ENCODE results near the gene C2orf78. TPM values are rescaled to one million over a fixed set of nuclear protein-coding genes. Genes with fewer than 3 reads are reported as not detected.
A peak's percentile ranks its signal among the peaks of the same experiment; 100 is the strongest.

Gene C2orf78
- total RNA-seq, 2 experiments from 2014 or later: not detected

DNA sequence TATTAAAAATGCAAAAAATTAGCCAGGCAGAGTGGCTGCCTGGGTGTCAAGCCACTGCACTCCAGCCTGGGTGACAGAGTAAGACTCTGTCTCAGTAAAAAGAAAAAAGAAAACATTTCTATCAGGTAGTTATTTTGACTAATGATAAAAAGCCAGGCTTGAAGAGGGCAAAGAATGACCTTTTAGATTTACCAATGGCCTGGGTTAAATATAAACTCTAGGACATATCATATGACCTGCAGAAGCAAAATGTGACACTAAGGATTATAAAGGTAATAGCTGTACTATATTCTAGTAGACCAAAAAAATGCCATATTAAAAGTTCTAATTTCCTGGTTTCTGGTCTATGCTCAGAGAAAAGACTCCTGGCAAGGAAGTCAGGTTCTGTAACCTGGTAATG, 28.7 kb downstream of the C2orf78 start:
- no peaks in the 10 kb centered on the region for H3K79me2 ChIP-seq (ENCODE audit: insufficient read depth, low read depth, low read length)
- no peaks in the 10 kb centered on the region for H3K9me2 ChIP-seq (ENCODE audit: insufficient read depth, low read length)
- H3K9me3 ChIP-seq (ENCODE audit: low read length): no peaks in the 10 kb centered on the region
- intact Hi-C loops (cut with micrococcal nuclease; ENCODE audit: unreplicated experiment): no loop called here
- H3K4me1 ChIP-seq (ENCODE audit: insufficient read depth, low read length, poor library complexity, severe bottlenecking): no peaks in the 10 kb centered on the region
- H3K27ac ChIP-seq (ENCODE audit: low read depth, low read length, poor library complexity, severe bottlenecking): no peak overlapping the region
- no TSS peak for BruUV-seq (replicated peaks)
- TF ChIP-seq EZH2phosphoT487 (IDR thresholded peaks at IDR 0.05; ENCODE audit: borderline replicate concordance, low read depth, low read length) (no peak), CTCF (conservative IDR thresholded peaks at IDR 0.05; ENCODE audit: low read length) (no peak)
- H3K4me2 ChIP-seq (ENCODE audit: low read length): no peak overlapping the region
- no peak overlapping the region for H3K4me3 ChIP-seq (ENCODE audit: low read depth, low read length, poor library complexity, severe bottlenecking)
- ChIA-PET POLR2A (interaction anchor here (0.7 to 1.3 kb wide), 3 partner anchors 14 to 58 kb away, joined by 3 to 5 read pairs (median 5); partner anchors contain the start of gene STAMBP), CTCF (ENCODE audit: unreplicated experiment) (no interaction called here)
- H4K20me1 ChIP-seq (ENCODE audit: insufficient read depth, low read length): no peaks in the 10 kb centered on the region
- no peak overlapping the region for H2AFZ ChIP-seq (ENCODE audit: low read length)
- H3K36me3 ChIP-seq (ENCODE audit: insufficient read depth, low read length): no peaks in the 10 kb centered on the region
- DNase-seq (ENCODE audit: low spot score): no peak

DNA sequence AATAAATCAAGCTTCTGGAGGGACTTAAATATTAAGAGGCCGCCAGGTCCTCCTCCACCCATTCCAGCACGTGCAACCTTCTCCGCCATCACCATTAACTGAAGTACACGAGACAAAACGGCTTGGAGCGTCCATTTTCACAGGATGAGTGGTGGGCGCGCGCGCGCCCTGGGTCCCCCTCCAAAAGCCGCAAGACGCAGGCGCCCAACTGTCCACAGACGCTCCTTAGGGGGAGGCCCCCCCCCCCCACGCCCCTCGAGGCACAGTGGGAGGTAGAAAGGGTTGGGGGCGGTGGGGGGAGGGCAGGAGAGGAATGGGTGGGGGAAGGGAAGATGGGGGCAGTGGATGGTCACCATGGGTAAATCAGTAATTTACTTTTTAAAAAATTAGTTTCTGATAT, 34.3 kb downstream of the C2orf78 start:
- no peaks in the 10 kb centered on the region for H3K9me2 ChIP-seq (ENCODE audit: insufficient read depth, low read length)
- no peak overlapping the region for H2AFZ ChIP-seq (ENCODE audit: low read length)
- CTCF ChIA-PET (ENCODE audit: unreplicated experiment): no interaction called here
- no peaks in the 10 kb centered on the region for H4K20me1 ChIP-seq (ENCODE audit: insufficient read depth, low read length)
- TF ChIP-seq CTCF (conservative IDR thresholded peaks at IDR 0.05; ENCODE audit: low read length) (no peak), EZH2phosphoT487 (IDR thresholded peaks at IDR 0.05; ENCODE audit: borderline replicate concordance, low read depth, low read length) (no peak)
- intact Hi-C loops (cut with micrococcal nuclease; ENCODE audit: unreplicated experiment): no loop called here
- H3K9me3 ChIP-seq (ENCODE audit: low read length): no peaks in the 10 kb centered on the region
- H3K79me2 ChIP-seq (ENCODE audit: insufficient read depth, low read depth, low read length): no peaks in the 10 kb centered on the region
- no peak overlapping the region for H3K4me2 ChIP-seq (ENCODE audit: low read length)
- H3K4me1 ChIP-seq (ENCODE audit: insufficient read depth, low read length, poor library complexity, severe bottlenecking): peaks cover 16% of the 10 kb centered on the region
- H3K4me3 ChIP-seq (ENCODE audit: low read depth, low read length, poor library complexity, severe bottlenecking): no peak overlapping the region
- no peak for DNase-seq (ENCODE audit: low spot score)
- H3K27ac ChIP-seq (ENCODE audit: low read depth, low read length, poor library complexity, severe bottlenecking): no peak overlapping the region
- H3K36me3 ChIP-seq (ENCODE audit: insufficient read depth, low read length): no peaks in the 10 kb centered on the region
- POLR2A ChIA-PET: no interaction called here
- BruUV-seq (replicated peaks): no TSS peak

GRCh38 chr2:73821227-73821626, 37.2 kb downstream of the C2orf78 start:
- intact Hi-C loops (cut with micrococcal nuclease; ENCODE audit: unreplicated experiment): no loop called here
- no peak overlapping the region for H3K4me3 ChIP-seq (ENCODE audit: low read depth, low read length, poor library complexity, severe bottlenecking)
- peaks cover 16% of the 10 kb centered on the region for H3K4me1 ChIP-seq (ENCODE audit: insufficient read depth, low read length, poor library complexity, severe bottlenecking)
- H3K36me3 ChIP-seq (ENCODE audit: insufficient read depth, low read length): no peaks in the 10 kb centered on the region
- BruUV-seq (replicated peaks): no TSS peak
- peak overlapping the region; percentile 50; the same call in 1 of the 2 replicates for H2AFZ ChIP-seq (ENCODE audit: low read length)
- no peaks in the 10 kb centered on the region for H3K79me2 ChIP-seq (ENCODE audit: insufficient read depth, low read depth, low read length)
- no peaks in the 10 kb centered on the region for H3K9me3 ChIP-seq (ENCODE audit: low read length)
- TF ChIP-seq EZH2phosphoT487 (IDR thresholded peaks at IDR 0.05; ENCODE audit: borderline replicate concordance, low read depth, low read length) (no peak), CTCF (conservative IDR thresholded peaks at IDR 0.05; ENCODE audit: low read length) (no peak)
- no peaks in the 10 kb centered on the region for H4K20me1 ChIP-seq (ENCODE audit: insufficient read depth, low read length)
- no peak for DNase-seq (ENCODE audit: low spot score)
- ChIA-PET POLR2A (interaction anchor here (0.6 kb wide), 1 partner anchor 95 kb away, joined by 4 read pairs; no protein-coding TSS in a partner anchor), CTCF (ENCODE audit: unreplicated experiment) (no interaction called here)
- no peak overlapping the region for H3K4me2 ChIP-seq (ENCODE audit: low read length)
- no peak overlapping the region for H3K27ac ChIP-seq (ENCODE audit: low read depth, low read length, poor library complexity, severe bottlenecking)
- no peaks in the 10 kb centered on the region for H3K9me2 ChIP-seq (ENCODE audit: insufficient read depth, low read length)
